Liver (tissue), 9 donors: ENCODE results near the gene SNX15. TPM values are rescaled to one million over a fixed set of nuclear protein-coding genes. Genes with fewer than 3 reads are reported as not detected.

ENCODE experiments used
- DNase-seq: peaks from one replicate; pipeline ENCODE4 v3.0.0-alpha.2; 2017; ENCODE audit warnings: low spot score
- H3K27ac ChIP-seq, 2 donors: one replicate each; pipeline ENCODE4 v1.7.0; 2013; ENCODE audit warnings: inconsistent platforms in 2 of 2, low read length in 2 of 2, control low read depth in 1 of 2, low read depth in 1 of 2, mild to moderate bottlenecking in 1 of 2
- H3K27me3 ChIP-seq, 4 donors: one replicate each; pipeline versions ENCODE4 v1.6.1 to v1.7.0; 2013; ENCODE audit warnings: low read length in 3 of 4, inconsistent platforms in 1 of 4, mild to moderate bottlenecking in 1 of 4, moderate library complexity in 1 of 4; ENCODE audit not compliant: control insufficient read depth in 4 of 4, insufficient read depth in 4 of 4
- H3K36me3 ChIP-seq, 4 donors: one replicate each; pipeline versions ENCODE4 v1.6.1 to v1.7.0; 2013; ENCODE audit warnings: low read length in 3 of 4, mild to moderate bottlenecking in 3 of 4, low read depth in 1 of 4, moderate library complexity in 1 of 4; ENCODE audit not compliant: control insufficient read depth in 4 of 4, insufficient read depth in 3 of 4
- H3K4me1 ChIP-seq, 4 donors: one replicate each; pipeline versions ENCODE4 v1.6.1 to v1.7.0; 2013; ENCODE audit warnings: low read length in 3 of 4, mild to moderate bottlenecking in 3 of 4, moderate library complexity in 1 of 4; ENCODE audit not compliant: control insufficient read depth in 4 of 4, insufficient read depth in 4 of 4
- H3K4me3 ChIP-seq, 3 donors: one replicate each; pipeline versions ENCODE4 v1.6.1 to v1.7.0; 2013; ENCODE audit warnings: low read length in 3 of 3, control low read depth in 1 of 3, low read depth in 1 of 3, mild to moderate bottlenecking in 1 of 3
- H3K9ac ChIP-seq, 2 donors: one replicate each; pipeline ENCODE4 v1.7.0; 2013; ENCODE audit warnings: low read length in 2 of 2, mild to moderate bottlenecking in 2 of 2, moderate library complexity in 2 of 2, control low read depth in 1 of 2, low read depth in 1 of 2
- H3K9me3 ChIP-seq, 4 donors: one replicate each; pipeline versions ENCODE4 v1.6.1 to v1.7.0; 2013; ENCODE audit warnings: low read length in 3 of 4; ENCODE audit not compliant: control insufficient read depth in 4 of 4
- ATF3 ChIP-seq: IDR thresholded peaks from 2 replicates; pipeline ENCODE4 v1.6.1; 2016; ENCODE audit warnings: antibody characterized with exemption
- CTCF ChIP-seq: fragments of 150-350 bp; IDR thresholded peaks from 2 replicates; pipeline ENCODE4 v1.5.1; 2017; ENCODE audit warnings: improper control_type of control experiment, low read depth, low read length; ENCODE audit not compliant: missing input control
- EGR1 ChIP-seq, 2 donors: IDR thresholded peaks; 2 replicates each; pipeline ENCODE4 v1.6.1; 2016 to 2018; ENCODE audit warnings: antibody characterized with exemption in 2 of 2, low read depth in 2 of 2
- FOXA1 ChIP-seq: IDR thresholded peaks from 2 replicates; pipeline ENCODE4 v1.6.1; 2016; ENCODE audit warnings: antibody characterized with exemption
- FOXA2 ChIP-seq: IDR thresholded peaks from 2 replicates; pipeline ENCODE4 v1.6.1; 2016; ENCODE audit warnings: antibody characterized with exemption
- GABPA ChIP-seq, 2 donors: IDR thresholded peaks in 1 of 2; conservative IDR thresholded peaks in 1 of 2; 2 replicates each; pipeline ENCODE4 v1.6.1; 2016; ENCODE audit warnings: antibody characterized with exemption in 2 of 2, mild to moderate bottlenecking in 1 of 2, moderate library complexity in 1 of 2
- HNF4A ChIP-seq, 2 donors: conservative IDR thresholded peaks; 2 replicates each; pipeline ENCODE4 v1.6.1; 2016; ENCODE audit warnings: antibody characterized with exemption in 2 of 2, mild to moderate bottlenecking in 2 of 2
- HNF4G ChIP-seq: IDR thresholded peaks from 2 replicates; pipeline ENCODE4 v1.6.1; 2016; ENCODE audit warnings: antibody characterized with exemption
- MAX ChIP-seq: IDR thresholded peaks from 2 replicates; pipeline ENCODE4 v1.6.1; 2016; ENCODE audit warnings: antibody characterized with exemption
- NR2F2 ChIP-seq: IDR thresholded peaks from 2 replicates; pipeline ENCODE4 v1.6.1; 2016; ENCODE audit warnings: antibody characterized with exemption
- RAD21 ChIP-seq, 2 donors: IDR thresholded peaks; 2 replicates each; pipeline ENCODE4 v1.6.1; 2016; ENCODE audit warnings: antibody characterized with exemption in 2 of 2, mild to moderate bottlenecking in 2 of 2
- RXRA ChIP-seq, 2 donors: IDR thresholded peaks; 2 replicates each; pipeline ENCODE4 v1.6.1; 2017 to 2018; ENCODE audit warnings: antibody characterized with exemption in 2 of 2, mild to moderate bottlenecking in 1 of 2
- SP1 ChIP-seq: IDR thresholded peaks from 2 replicates; pipeline ENCODE4 v1.6.1; 2018; ENCODE audit warnings: antibody characterized with exemption, mild to moderate bottlenecking
- TAF1 ChIP-seq: conservative IDR thresholded peaks from 2 replicates; pipeline ENCODE4 v1.6.1; 2016; ENCODE audit warnings: antibody characterized with exemption, mild to moderate bottlenecking
- YY1 ChIP-seq: IDR thresholded peaks from 2 replicates; pipeline ENCODE4 v1.6.1; 2016; ENCODE audit warnings: antibody characterized with exemption, mild to moderate bottlenecking
- ZBTB33 ChIP-seq: IDR thresholded peaks from 2 replicates; pipeline ENCODE4 v1.6.1; 2016; ENCODE audit warnings: antibody characterized with exemption
- WGBS: extraction: QIAGEN DNeasy Blood & Tissue Kit; methylation state at CpG from one replicate; pipeline ENCODE4 v1.1.7; 2013; 5-methylcytosine and 5-hydroxymethylcytosine counted together
- polyA plus RNA-seq, 2 donors: library from polyadenylated mRNA; stranded (reverse) in 1 of 2; unstranded in 1 of 2; fragments of 200-250 nt in 1 of 2; fragments of >200 nt in 1 of 2; fragmentation: Nextera tagmentation in 1 of 2; extraction: Ambion mirVana in 1 of 2; gene quantifications; one replicate each; pipeline versions ENCODE4 v1.2.1 to v1.2.3, GENCODE V29; 2013 to 2015
- total RNA-seq, 2 donors: library from RNA; depleted of rRNA; stranded (reverse); fragments of >200 nt; gene quantifications; one replicate each; pipeline ENCODE4 v1.2.3, GENCODE V29; 2014
- donor health status: healthy.
- donor health status: healthy.
- donor health status: healthy.
- donor health status: healthy.
- donor health status: healthy.

The SNX15 gene
- total and polyA plus RNA-seq, 4 donors: 4.5 to 7.2 (median 5.7) TPM

GRCh38 chr11:65056999-65057398, 29.8 kb downstream of the SNX15 start (continued):
- no peak for TF ChIP-seq CTCF
- no peak for TF ChIP-seq GABPA (IDR thresholded peaks at IDR 0.05 in 1 of 2, conservative IDR thresholded peaks at IDR 0.05 in 1 of 2)
- no peak for TF ChIP-seq EGR1 (IDR thresholded peaks at IDR 0.05; ENCODE audit: low read depth in 2 of 2)
- no peak for TF ChIP-seq FOXA2
- no peak for TF ChIP-seq ZBTB33
- no peak for TF ChIP-seq YY1

- H3K27me3 ChIP-seq: no peaks in the 10 kb centered on the region
- WGBS: 95% methylated on average over 7 of the region's 7 CpGs
- TF ChIP-seq RAD21 (IDR thresholded peaks at IDR 0.05) (no peak), GABPA (IDR thresholded peaks at IDR 0.05 in 1 of 2, conservative IDR thresholded peaks at IDR 0.05 in 1 of 2) (no peak), TAF1 (no peak), NR2F2 (no peak), EGR1 (IDR thresholded peaks at IDR 0.05; ENCODE audit: low read depth in 2 of 2) (no peak), HNF4G (no peak), CTCF (no peak), YY1 (no peak), ZBTB33 (no peak), ATF3 (no peak), MAX (no peak), FOXA1 (no peak), HNF4A (conservative IDR thresholded peaks at IDR 0.05) (no peak), SP1 (no peak), FOXA2 (no peak), RXRA (IDR thresholded peaks at IDR 0.05) (no peak)
- H3K36me3 ChIP-seq: no peaks in the 10 kb centered on the region
- no peak for DNase-seq
- no peak overlapping the region for H3K9ac ChIP-seq
- no peaks in the 10 kb centered on the region for H3K9me3 ChIP-seq
- H3K4me1 ChIP-seq: peaks cover 0 to 4% (median 1%) of the 10 kb centered on the region in 4 donors
- H3K4me3 ChIP-seq: no peak overlapping the region
- H3K27ac ChIP-seq: no peak overlapping the region
Observed at GRCh38 chr11:65057526-65057925, 30.3 kb downstream of the SNX15 start.
